OCI-LY3 (cell line): ENCODE measurements around the gene ERICH2.
A peak's percentile ranks its signal among the peaks of the same experiment; 100 is the strongest.

Experiments
- CTCF ChIP-seq: fragments of 200-600, 300-600 bp; sonication (generic); IDR thresholded peaks from 2 replicates; pipeline ENCODE4 v1.5.1; 2014; ENCODE audit warnings: antibody characterized with exemption, low read length, low read depth
- EZH2phosphoT487 ChIP-seq: fragments of 200-600 bp; shearing (Covaris generic); IDR thresholded peaks from 2 replicates; pipeline ENCODE4 v1.6.1; 2018; ENCODE audit warnings: antibody characterized with exemption, mixed run types, low read depth

DNA sequence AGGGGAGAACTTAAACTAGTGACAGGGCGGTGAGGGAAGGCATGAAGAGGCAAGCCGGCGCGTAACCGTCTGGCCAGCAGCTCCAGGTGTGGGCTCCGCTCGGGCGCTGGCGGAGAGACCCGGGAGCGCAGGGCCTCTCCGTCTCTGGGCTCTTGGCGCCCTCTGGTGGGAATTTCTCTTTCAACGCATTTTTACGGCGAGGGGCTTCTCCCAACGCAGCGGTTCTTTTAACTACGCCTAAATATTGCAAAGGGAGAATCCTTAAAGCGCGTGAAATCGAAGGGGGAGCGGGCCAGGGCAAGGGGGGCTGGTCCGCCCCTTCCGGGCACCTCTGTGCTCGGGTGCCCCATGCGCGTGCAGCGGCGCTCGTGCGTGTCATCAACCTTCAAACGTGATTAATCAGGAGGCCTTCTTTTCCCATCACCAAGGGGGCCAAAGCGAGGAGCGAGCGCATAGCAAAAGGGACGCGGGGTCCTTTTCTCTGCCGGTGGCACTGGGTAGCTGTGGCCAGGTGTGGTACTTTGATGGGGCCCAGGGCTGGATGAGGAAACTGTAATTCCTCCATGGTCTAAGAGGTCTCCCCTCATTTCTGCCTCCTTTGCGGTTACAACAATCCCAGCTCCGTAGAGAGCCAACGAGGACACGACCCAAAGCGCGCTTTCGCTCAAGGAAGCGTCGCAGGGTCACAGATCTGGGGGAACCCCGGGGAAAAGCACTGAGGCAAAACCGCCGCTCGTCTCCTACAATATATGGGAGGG lies 45.7 kb downstream of the ERICH2 start:
- TF ChIP-seq CTCF: peak; percentile 83
- TF ChIP-seq EZH2phosphoT487: no peak
